Vagina (tissue), 2 donors: ENCODE data around the gene PLK3.

ENCODE experiments used
- POLR2AphosphoS5 ChIP-seq, 2 donors: sonication (generic); formaldehyde crosslinking; IDR thresholded peaks; one replicate each; pipeline ENCODE4 v1.9.0; 2017; ENCODE audit warnings: antibody characterized with exemption in 2 of 2, mild to moderate bottlenecking in 2 of 2, low read depth in 1 of 2; ENCODE audit not compliant: insufficient read depth in 1 of 2
- TF ChIP-seq, protein P1 (sequence below), 3 experiments: fragments of 450-650 bp in 2 of 3; fragments of 200-600 bp in 1 of 3; sonication (generic) in 1 of 3; IDR thresholded peaks; one replicate each; pipeline ENCODE4 v1.5.1; 2017 to 2019; ENCODE audit warnings: antibody characterized with exemption in 3 of 3, mild to moderate bottlenecking in 2 of 3, moderate library complexity in 2 of 3

DNA sequence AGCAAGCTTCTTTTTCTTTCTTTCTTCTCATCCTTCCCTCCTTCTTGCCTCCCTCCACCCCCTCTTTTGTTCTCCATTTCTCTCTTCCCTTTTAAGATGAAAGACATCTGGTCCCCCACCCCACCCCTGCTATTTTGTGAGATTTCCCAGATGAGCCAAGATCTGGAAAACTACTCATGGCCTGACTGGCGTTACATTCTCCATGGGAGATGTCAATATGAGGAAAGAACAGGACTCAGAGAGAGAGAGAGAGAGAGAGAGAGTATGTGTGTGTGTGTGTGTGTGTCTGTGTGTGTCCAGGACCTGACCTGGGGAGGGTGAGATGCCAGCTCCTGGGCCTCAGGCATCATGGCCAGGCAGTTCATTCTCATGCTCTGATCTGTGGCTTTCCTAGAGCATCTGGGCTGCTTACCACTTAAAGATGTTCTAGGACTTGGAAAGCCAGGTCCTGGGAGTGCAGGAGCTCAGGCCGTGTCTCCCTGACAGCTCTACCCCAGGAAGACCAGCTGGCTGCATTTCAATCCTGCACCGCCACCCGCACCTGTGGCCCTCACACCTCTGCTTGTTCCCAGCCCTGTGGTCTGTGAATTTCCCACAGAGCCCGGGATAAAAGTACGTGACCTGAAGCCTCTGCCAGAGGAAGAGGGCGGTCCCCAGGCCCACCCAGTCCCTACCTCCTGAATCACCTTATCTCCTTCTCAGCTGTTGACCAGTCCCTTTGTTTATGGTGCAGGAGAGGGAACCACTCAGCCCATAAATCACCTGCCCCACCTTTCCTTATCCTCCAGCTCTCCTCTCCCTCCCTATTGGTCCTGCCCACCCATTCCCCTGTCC lies 9.0 kb upstream of the PLK3 start:
- TF ChIP-seq POLR2AphosphoS5 (IDR thresholded peaks at IDR 0.05; ENCODE audit: insufficient read depth in 1 of 2, low read depth in 1 of 2): no peak
- TF ChIP-seq, protein P1, sequence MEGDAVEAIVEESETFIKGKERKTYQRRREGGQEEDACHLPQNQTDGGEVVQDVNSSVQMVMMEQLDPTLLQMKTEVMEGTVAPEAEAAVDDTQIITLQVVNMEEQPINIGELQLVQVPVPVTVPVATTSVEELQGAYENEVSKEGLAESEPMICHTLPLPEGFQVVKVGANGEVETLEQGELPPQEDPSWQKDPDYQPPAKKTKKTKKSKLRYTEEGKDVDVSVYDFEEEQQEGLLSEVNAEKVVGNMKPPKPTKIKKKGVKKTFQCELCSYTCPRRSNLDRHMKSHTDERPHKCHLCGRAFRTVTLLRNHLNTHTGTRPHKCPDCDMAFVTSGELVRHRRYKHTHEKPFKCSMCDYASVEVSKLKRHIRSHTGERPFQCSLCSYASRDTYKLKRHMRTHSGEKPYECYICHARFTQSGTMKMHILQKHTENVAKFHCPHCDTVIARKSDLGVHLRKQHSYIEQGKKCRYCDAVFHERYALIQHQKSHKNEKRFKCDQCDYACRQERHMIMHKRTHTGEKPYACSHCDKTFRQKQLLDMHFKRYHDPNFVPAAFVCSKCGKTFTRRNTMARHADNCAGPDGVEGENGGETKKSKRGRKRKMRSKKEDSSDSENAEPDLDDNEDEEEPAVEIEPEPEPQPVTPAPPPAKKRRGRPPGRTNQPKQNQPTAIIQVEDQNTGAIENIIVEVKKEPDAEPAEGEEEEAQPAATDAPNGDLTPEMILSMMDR (IDR thresholded peaks at IDR 0.05): no peak
